ENCODE data around the gene PTCH1.

PTCH1 gene

DNA sequence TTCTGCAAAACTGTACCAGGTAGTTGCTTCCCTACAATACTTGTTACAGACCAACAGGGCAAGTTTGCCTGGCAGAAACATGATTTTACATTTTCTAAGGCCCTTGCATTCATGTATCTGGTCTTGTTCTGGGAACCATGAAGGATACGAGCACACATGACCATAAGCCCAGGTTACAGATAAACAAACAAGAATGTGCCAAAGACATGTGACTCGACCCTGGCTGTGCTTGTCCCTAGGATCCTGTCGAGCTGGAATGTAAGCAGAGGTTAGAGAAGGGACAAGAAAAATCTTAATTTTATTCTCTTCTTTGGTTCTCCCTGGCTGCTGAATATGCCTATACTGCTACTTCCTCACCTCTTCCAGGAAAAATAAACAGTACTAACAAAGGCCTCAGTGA is 32.5 kb downstream of the PTCH1 start:
- peaks cover 0 to 2% of the 10 kb centered on the region in 2 experiments for H3K4me1 ChIP-seq (ENCODE audit: control insufficient read depth in 1 of 2, insufficient read depth in 2 of 2, low read length in 2 of 2)
- no CpG with 5 or more reads among the region's 3 CpGs for WGBS (ENCODE audit: extremely low coverage, insufficient coverage, insufficient read length)
- no peak overlapping the region for H3K18ac ChIP-seq (ENCODE audit: low read length)
- no peak overlapping the region for H3K27ac ChIP-seq (ENCODE audit: low read depth, low read length)
- H3K4ac ChIP-seq (ENCODE audit: low read depth, low read length) = no peak overlapping the region
- no peak for DNase-seq
- H4K91ac ChIP-seq (ENCODE audit: low read depth, low read length) = no peak overlapping the region
- no peak overlapping the region for H3K4me3 ChIP-seq (ENCODE audit: low read depth, low read length)
- no peak overlapping the region for H2AFZ ChIP-seq (ENCODE audit: insufficient read depth, low read length, poor library complexity)
- H3K14ac ChIP-seq (ENCODE audit: low read length) = no peak overlapping the region
- no peak overlapping the region for H4K8ac ChIP-seq (ENCODE audit: low read depth, low read length)
- no peaks in the 10 kb centered on the region for H3K9me3 ChIP-seq (ENCODE audit: insufficient read depth, low read depth, low read length)
- H3K23ac ChIP-seq (ENCODE audit: low read length) = no peak overlapping the region
- no peak overlapping the region for H2BK120ac ChIP-seq (ENCODE audit: insufficient read depth, low read length, poor library complexity)
- H3K79me2 ChIP-seq (ENCODE audit: control insufficient read depth, insufficient read depth, low read length, poor library complexity) = peaks cover 2% of the 10 kb centered on the region
- no peak overlapping the region for H2BK12ac ChIP-seq (ENCODE audit: low read length)
- peaks cover 16 to 28% of the 10 kb centered on the region in 2 experiments for H3K36me3 ChIP-seq (ENCODE audit: control insufficient read depth in 1 of 2, insufficient read depth in 2 of 2, low read length in 2 of 2)
- no peak overlapping the region for H3K4me2 ChIP-seq (ENCODE audit: low read length)
- H3K27me3 ChIP-seq (ENCODE audit: insufficient read depth, low read length) = no peaks in the 10 kb centered on the region
- no peak overlapping the region for H4K12ac ChIP-seq (ENCODE audit: low read depth, low read length)
- no peaks in the 10 kb centered on the region for H3K79me1 ChIP-seq (ENCODE audit: low read length)
- no peak overlapping the region for H3K9ac ChIP-seq (ENCODE audit: low read length)
- H2BK5ac ChIP-seq (ENCODE audit: low read depth, low read length, poor library complexity) = no peak overlapping the region
- H2AK5ac ChIP-seq (ENCODE audit: low read length) = no peak overlapping the region

DNA sequence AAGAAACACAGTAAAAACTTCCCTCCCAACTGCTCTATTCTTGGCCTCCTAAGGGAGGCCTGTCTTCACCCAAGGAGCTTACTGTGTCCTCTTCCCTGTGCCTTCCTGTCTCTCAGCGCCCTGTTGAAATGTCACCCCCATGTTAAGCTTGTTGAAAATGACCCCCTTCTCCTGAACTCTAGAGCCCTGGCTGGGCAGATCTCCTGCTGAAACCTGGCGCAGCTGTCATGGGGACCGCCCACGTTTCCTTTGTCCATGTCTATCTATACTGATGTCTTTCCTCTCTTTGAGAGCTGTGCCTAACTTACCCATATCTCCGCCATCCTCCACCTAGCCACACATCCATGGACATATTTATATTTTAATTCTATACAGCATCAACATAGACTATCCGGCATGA is 33.3 kb downstream of the PTCH1 start:
- Histone ChIP-seq H3K4me3 (ENCODE audit: low read depth, low read length) (no peak overlapping the region), H2BK5ac (ENCODE audit: low read depth, low read length, poor library complexity) (no peak overlapping the region), H3K4ac (ENCODE audit: low read depth, low read length) (no peak overlapping the region), H2BK120ac (ENCODE audit: insufficient read depth, low read length, poor library complexity) (no peak overlapping the region), H3K4me1 (ENCODE audit: control insufficient read depth in 1 of 2, insufficient read depth in 2 of 2, low read length in 2 of 2) (peaks cover 2 to 4% of the 10 kb centered on the region in 2 experiments), H3K9ac (ENCODE audit: low read length) (no peak overlapping the region), H3K4me2 (ENCODE audit: low read length) (no peak overlapping the region), H2AFZ (ENCODE audit: insufficient read depth, low read length, poor library complexity) (no peak overlapping the region), H3K79me2 (ENCODE audit: control insufficient read depth, insufficient read depth, low read length, poor library complexity) (peaks cover 2% of the 10 kb centered on the region), H3K14ac (ENCODE audit: low read length) (no peak overlapping the region), H2BK12ac (ENCODE audit: low read length) (no peak overlapping the region), H4K91ac (ENCODE audit: low read depth, low read length) (no peak overlapping the region), H3K23ac (ENCODE audit: low read length) (no peak overlapping the region), H3K36me3 (ENCODE audit: control insufficient read depth in 1 of 2, insufficient read depth in 2 of 2, low read length in 2 of 2) (peaks cover 18 to 33% of the 10 kb centered on the region in 2 experiments), H2AK5ac (ENCODE audit: low read length) (no peak overlapping the region), H4K8ac (ENCODE audit: low read depth, low read length) (no peak overlapping the region), H3K27ac (ENCODE audit: low read depth, low read length) (no peak overlapping the region), H3K27me3 (ENCODE audit: insufficient read depth, low read length) (no peaks in the 10 kb centered on the region), H3K79me1 (ENCODE audit: low read length) (no peaks in the 10 kb centered on the region), H3K18ac (ENCODE audit: low read length) (no peak overlapping the region), H3K9me3 (ENCODE audit: insufficient read depth, low read depth, low read length) (no peaks in the 10 kb centered on the region), H4K12ac (ENCODE audit: low read depth, low read length) (no peak overlapping the region)
- WGBS (ENCODE audit: extremely low coverage, insufficient coverage, insufficient read length) = no CpG with 5 or more reads among the region's 6 CpGs
- DNase-seq = no peak

DNA sequence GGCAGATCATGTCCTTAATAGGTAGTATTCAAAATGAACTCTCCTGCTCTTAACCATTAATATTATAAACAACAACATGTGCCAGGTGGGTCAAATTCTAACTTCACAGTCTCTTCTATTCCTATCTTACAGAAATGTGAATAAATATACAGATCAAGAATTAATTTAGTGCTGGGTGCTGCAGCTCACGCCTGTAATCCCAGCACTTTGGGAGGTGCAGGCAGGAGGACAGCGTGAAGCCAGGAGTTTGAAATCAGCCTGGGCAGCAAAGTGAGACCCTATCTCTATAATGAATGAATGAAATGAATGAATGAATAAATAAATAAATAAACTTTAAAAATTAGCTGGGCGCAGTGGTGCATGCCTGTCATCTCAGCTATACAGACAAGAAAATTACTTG is 34.1 kb downstream of the PTCH1 start:
- Histone ChIP-seq H3K27ac (ENCODE audit: low read depth, low read length) (no peak overlapping the region), H4K8ac (ENCODE audit: low read depth, low read length) (no peak overlapping the region), H3K23ac (ENCODE audit: low read length) (no peak overlapping the region), H3K4me3 (ENCODE audit: low read depth, low read length) (no peak overlapping the region), H3K79me1 (ENCODE audit: low read length) (no peaks in the 10 kb centered on the region), H3K14ac (ENCODE audit: low read length) (no peak overlapping the region), H3K4me1 (ENCODE audit: control insufficient read depth in 1 of 2, insufficient read depth in 2 of 2, low read length in 2 of 2) (peaks cover 4 to 10% of the 10 kb centered on the region in 2 experiments), H3K4ac (ENCODE audit: low read depth, low read length) (no peak overlapping the region), H2BK5ac (ENCODE audit: low read depth, low read length, poor library complexity) (no peak overlapping the region), H2AFZ (ENCODE audit: insufficient read depth, low read length, poor library complexity) (no peak overlapping the region), H3K9ac (ENCODE audit: low read length) (no peak overlapping the region), H2BK120ac (ENCODE audit: insufficient read depth, low read length, poor library complexity) (no peak overlapping the region), H3K4me2 (ENCODE audit: low read length) (no peak overlapping the region), H4K12ac (ENCODE audit: low read depth, low read length) (no peak overlapping the region), H2AK5ac (ENCODE audit: low read length) (no peak overlapping the region), H3K9me3 (ENCODE audit: insufficient read depth, low read depth, low read length) (no peaks in the 10 kb centered on the region), H3K27me3 (ENCODE audit: insufficient read depth, low read length) (no peaks in the 10 kb centered on the region), H3K36me3 (ENCODE audit: control insufficient read depth in 1 of 2, insufficient read depth in 2 of 2, low read length in 2 of 2) (peaks cover 25 to 40% of the 10 kb centered on the region in 2 experiments), H2BK12ac (ENCODE audit: low read length) (no peak overlapping the region), H3K79me2 (ENCODE audit: control insufficient read depth, insufficient read depth, low read length, poor library complexity) (peaks cover 2% of the 10 kb centered on the region), H3K18ac (ENCODE audit: low read length) (no peak overlapping the region), H4K91ac (ENCODE audit: low read depth, low read length) (no peak overlapping the region)
- no CpG with 5 or more reads among the region's 3 CpGs for WGBS (ENCODE audit: extremely low coverage, insufficient coverage, insufficient read length)
- no peak for DNase-seq

DNA sequence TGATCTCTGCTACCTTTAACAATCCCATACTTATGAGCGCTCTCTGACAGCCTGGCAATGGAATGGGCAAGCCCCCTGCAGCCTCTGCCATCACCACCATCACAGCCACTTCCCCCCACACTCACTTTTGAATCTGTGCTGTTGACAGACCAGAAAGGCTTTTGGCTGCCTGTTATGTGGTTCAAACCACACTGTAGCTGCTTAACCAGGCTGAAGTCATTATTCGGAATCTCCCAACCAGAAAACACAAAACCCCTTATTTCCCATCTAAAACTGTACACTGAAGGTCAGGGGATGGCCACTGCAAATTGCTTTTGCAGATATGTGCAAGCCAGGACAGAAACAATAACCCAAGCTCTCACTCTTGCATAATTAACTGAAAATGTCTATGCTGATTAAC is 35.8 kb downstream of the PTCH1 start:
- Histone ChIP-seq H3K79me1 (ENCODE audit: low read length) (no peaks in the 10 kb centered on the region), H4K91ac (ENCODE audit: low read depth, low read length) (no peak overlapping the region), H3K14ac (ENCODE audit: low read length) (no peak overlapping the region), H4K12ac (ENCODE audit: low read depth, low read length) (no peak overlapping the region), H3K27me3 (ENCODE audit: insufficient read depth, low read length) (no peaks in the 10 kb centered on the region), H3K9me3 (ENCODE audit: insufficient read depth, low read depth, low read length) (no peaks in the 10 kb centered on the region), H3K4me3 (ENCODE audit: low read depth, low read length) (no peak overlapping the region), H2AK5ac (ENCODE audit: low read length) (no peak overlapping the region), H3K4me2 (ENCODE audit: low read length) (no peak overlapping the region), H3K27ac (ENCODE audit: low read depth, low read length) (no peak overlapping the region), H3K9ac (ENCODE audit: low read length) (no peak overlapping the region), H3K18ac (ENCODE audit: low read length) (no peak overlapping the region), H2BK120ac (ENCODE audit: insufficient read depth, low read length, poor library complexity) (no peak overlapping the region), H3K79me2 (ENCODE audit: control insufficient read depth, insufficient read depth, low read length, poor library complexity) (no peaks in the 10 kb centered on the region), H2BK12ac (ENCODE audit: low read length) (no peak overlapping the region), H3K23ac (ENCODE audit: low read length) (no peak overlapping the region), H4K8ac (ENCODE audit: low read depth, low read length) (no peak overlapping the region), H2AFZ (ENCODE audit: insufficient read depth, low read length, poor library complexity) (no peak overlapping the region), H3K4me1 (ENCODE audit: control insufficient read depth in 1 of 2, insufficient read depth in 2 of 2, low read length in 2 of 2) (peaks cover 4 to 10% of the 10 kb centered on the region in 2 experiments), H3K36me3 (ENCODE audit: control insufficient read depth in 1 of 2, insufficient read depth in 2 of 2, low read length in 2 of 2) (peaks cover 32 to 50% of the 10 kb centered on the region in 2 experiments), H2BK5ac (ENCODE audit: low read depth, low read length, poor library complexity) (no peak overlapping the region), H3K4ac (ENCODE audit: low read depth, low read length) (no peak overlapping the region)
- DNase-seq = no peak
- WGBS (ENCODE audit: extremely low coverage, insufficient coverage, insufficient read length) = no CpG with 5 or more reads among the region's 2 CpGs

All from trophoblast cell (in vitro differentiated cells and primary cell).